GM21576 (cell line): ENCODE results near the gene CYP4F11.
"Not testable (repeated sequence)": the region's sequence is repeated elsewhere in the genome, so short reads cannot be mapped to it uniquely, and the experiment has no call there.

ENCODE experiments used
- ATAC-seq: cut with Tn5 transposase; IDR thresholded peaks from one replicate; pipeline ENCODE4 v1.9.1; 2021; ENCODE audit warnings: mild to moderate bottlenecking, moderate library complexity; ENCODE audit not compliant: unreplicated experiment

The CYP4F11 gene

GRCh38 chr19:15885919-15886318, 48.4 kb downstream of the CYP4F11 start:
- no peak for ATAC-seq

DNA sequence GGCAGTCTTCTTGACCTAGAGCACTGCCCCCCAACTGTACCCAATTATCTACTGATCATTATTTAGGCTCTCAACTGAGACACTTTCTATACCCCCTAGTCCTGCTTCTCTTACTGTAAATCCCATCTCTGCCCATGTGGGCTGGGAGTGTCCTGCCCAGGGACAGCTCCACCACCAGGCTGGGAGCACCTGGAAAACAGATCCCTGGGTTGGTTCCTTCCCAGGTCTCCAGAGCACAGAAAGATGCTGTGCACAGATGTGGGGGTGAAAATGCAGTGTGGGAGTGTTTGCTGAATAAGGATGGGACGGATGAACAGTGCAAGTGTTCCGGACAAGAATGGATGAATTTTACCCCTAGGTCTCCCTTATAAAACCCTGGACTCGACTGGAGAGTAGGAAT, 49.2 kb downstream of the CYP4F11 start:
- ATAC-seq, result no peak

DNA sequence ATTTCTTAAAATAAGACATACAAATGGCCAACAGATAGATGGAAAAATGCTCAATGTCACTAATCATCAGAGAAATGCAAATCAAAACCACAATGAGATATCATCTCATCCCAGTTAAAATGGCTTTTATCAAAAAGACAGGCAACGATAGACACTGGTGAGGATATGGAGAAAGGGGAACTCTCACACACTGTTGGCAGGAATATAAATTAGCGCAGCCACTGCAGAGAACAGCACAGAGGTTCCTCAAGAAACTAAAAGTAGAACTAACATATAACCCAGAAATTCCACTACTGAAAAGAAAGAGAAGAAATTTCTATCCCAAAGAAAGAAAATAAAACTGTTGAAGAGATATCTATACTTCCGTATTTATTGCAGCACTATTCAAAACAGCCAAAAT, 51.0 kb downstream of the CYP4F11 start:
- ATAC-seq, result not testable (repeated sequence)

GRCh38 chr19:15874821-15875474, 59.4 kb downstream of the CYP4F11 start:
- ATAC-seq, result no peak

DNA sequence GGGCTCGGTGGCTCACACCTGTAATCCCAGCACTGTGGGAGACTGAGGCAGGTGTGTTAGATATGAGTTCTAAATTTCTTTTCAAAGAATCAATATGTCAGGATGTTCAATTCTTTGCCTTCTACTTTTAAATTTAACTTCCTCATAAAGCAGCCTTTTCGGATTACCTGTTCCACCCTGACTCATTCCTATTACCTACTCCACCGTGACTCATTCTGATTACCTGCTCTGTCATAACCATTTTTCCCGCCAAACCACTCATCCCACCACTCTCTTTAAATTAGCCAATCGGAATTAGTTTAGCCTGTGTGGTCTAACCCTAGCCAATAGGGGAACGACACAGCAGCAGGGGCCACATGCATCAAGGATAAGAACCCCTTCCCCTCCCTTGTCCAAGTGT, 60.6 kb downstream of the CYP4F11 start:
- ATAC-seq, result not testable (repeated sequence)

GRCh38 chr19:15871570-15871969, 62.8 kb downstream of the CYP4F11 start:
- ATAC-seq, result no peak

DNA sequence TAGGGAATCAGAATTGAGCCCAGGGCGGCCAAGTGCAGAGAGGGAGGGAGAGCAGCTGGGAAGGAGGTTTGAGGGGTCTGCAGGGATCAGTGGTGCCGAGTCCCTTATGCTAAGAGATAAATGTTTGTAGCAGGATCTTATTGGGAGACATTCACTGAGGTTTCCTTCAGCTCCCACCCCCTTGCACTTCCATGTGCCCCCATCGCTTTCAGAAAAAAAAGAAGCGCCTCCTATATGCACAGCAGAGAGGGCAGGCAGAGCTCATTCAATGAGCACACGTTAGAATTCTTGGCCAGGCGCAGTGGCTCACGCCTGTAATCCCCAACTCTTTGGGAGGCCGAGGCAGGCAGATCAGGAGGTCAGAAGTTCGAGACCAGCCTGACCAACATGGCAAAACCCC, 64.5 kb downstream of the CYP4F11 start:
- no peak for ATAC-seq

DNA sequence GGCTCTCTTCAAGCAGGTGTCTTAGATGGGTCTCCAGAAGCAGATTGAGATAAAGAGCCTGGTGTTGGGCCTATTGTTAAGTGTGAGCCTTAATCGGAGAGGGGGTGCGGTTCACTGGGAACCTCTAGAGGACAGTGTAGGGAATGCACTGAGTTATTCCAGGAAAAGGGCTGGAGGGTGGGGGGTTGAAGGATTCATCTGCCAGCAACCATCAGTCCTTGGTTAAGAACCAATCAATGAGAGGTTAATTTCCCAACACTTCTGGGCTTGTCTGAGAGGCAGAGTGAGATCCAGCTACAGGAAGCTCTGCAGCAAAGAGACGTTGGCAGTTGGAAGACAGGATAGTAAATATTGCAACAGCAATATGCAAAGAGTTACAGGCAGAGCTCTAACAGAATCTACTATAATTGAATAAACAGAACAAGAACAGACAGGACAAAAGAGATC, 65.2 kb downstream of the CYP4F11 start:
- no peak for ATAC-seq

DNA sequence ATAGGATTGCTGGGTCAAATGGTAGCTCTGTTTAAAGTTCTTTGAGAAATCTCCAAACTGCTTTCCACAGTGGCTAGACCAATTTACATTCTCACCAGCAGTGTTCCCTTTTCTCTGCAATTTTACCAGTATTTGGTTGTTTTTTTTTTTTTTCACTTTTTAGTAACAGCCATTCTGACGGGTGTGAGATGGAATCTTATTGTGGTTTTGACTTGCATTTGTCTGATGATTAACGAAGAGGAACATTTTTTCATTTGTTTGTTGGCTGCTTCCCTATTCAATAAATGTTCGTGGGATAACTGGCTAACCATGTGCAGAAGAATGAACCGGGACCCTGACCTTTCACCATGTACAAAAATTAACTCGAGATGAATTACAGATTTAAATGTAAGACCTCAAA, 67.7 kb downstream of the CYP4F11 start:
- no peak for ATAC-seq

- no peak for ATAC-seq
Observed at GRCh38 chr19:15864824-15865223, 69.5 kb downstream of the CYP4F11 start.

DNA sequence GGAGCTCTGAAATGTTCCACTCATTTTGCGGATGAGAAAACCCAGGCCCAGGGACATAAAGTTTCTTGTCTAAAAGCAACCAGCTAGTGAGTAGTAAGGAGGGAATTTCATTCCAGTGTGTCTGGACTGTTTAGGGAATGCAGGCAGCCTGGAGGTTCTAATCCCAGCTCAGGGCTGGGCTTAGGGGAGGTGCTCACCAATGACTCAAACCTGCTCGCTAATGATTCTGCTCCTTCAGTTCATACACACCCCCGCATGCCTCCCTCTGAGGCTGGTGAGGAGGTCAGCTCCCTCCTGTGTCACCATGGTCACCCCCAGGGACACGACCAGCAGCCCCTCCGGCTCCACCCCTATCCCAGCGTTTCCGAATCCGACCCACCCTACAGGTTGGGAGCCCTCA, 71.1 kb downstream of the CYP4F11 start:
- ATAC-seq, result no peak

GRCh38 chr19:15862444-15862843, 71.9 kb downstream of the CYP4F11 start:
- no peak for ATAC-seq
